ENCODE data around the gene NEDD9.

The NEDD9 gene

GRCh38 chr6:11171952-11172351 lies 60.5 kb downstream of the NEDD9 start:
- TF ChIP-seq, protein P1, sequence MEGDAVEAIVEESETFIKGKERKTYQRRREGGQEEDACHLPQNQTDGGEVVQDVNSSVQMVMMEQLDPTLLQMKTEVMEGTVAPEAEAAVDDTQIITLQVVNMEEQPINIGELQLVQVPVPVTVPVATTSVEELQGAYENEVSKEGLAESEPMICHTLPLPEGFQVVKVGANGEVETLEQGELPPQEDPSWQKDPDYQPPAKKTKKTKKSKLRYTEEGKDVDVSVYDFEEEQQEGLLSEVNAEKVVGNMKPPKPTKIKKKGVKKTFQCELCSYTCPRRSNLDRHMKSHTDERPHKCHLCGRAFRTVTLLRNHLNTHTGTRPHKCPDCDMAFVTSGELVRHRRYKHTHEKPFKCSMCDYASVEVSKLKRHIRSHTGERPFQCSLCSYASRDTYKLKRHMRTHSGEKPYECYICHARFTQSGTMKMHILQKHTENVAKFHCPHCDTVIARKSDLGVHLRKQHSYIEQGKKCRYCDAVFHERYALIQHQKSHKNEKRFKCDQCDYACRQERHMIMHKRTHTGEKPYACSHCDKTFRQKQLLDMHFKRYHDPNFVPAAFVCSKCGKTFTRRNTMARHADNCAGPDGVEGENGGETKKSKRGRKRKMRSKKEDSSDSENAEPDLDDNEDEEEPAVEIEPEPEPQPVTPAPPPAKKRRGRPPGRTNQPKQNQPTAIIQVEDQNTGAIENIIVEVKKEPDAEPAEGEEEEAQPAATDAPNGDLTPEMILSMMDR (IDR thresholded peaks at IDR 0.05) = no peak
- Histone ChIP-seq H3K27me3 (no peaks in the 10 kb centered on the region), H3K4me1 (ENCODE audit: control insufficient read depth in 1 of 2, insufficient read depth in 1 of 2, low read depth in 1 of 2, low read length in 1 of 2) (peaks cover 5% of the 10 kb centered on the region in 2 experiments)

GRCh38 chr6:11168091-11168635 lies 64.3 kb downstream of the NEDD9 start:
- Histone ChIP-seq H3K36me3 (no peaks in the 10 kb centered on the region), H3K4me1 (ENCODE audit: control insufficient read depth in 1 of 2, insufficient read depth in 1 of 2, low read depth in 1 of 2, low read length in 1 of 2) (peaks cover 5% of the 10 kb centered on the region in 2 experiments), H3K4me3 (ENCODE audit: low read depth in 1 of 2, low read length in 1 of 2) (no peak overlapping the region), H3K9me3 (no peaks in the 10 kb centered on the region), H3K27ac (no peak overlapping the region), H3K27me3 (no peaks in the 10 kb centered on the region)
- TF ChIP-seq, protein P1 (IDR thresholded peaks at IDR 0.05) = no peak

More at GRCh38 chr6:11171952-11172351, 60.5 kb downstream of the NEDD9 start:
- Histone ChIP-seq H3K4me3 (ENCODE audit: low read depth in 1 of 2, low read length in 1 of 2) (no peak overlapping the region), H3K36me3 (no peaks in the 10 kb centered on the region), H3K27ac (no peak overlapping the region), H3K9me3 (no peaks in the 10 kb centered on the region)

DNA sequence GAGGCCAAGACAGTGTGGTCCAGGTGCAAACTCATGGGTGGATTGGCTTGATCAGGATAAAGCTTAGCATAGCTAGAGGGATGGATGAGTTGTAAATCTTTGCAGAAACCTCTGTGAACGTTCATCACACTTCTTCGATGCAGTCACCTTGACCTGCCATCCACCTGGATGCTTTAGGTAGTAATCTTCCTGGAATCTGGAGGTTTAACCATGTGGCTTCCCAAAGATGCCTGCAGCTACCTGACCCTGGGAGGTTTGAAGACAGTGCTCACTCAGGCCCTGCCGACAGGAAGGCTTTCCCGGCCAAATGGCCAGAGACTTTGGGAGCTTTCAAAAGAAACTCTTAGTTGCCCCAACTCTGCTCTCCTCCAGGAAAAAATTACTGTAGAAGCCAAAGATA lies 65.5 kb downstream of the NEDD9 start:
- Histone ChIP-seq H3K27ac (no peak overlapping the region), H3K36me3 (no peaks in the 10 kb centered on the region), H3K4me1 (ENCODE audit: control insufficient read depth in 1 of 2, insufficient read depth in 1 of 2, low read depth in 1 of 2, low read length in 1 of 2) (no peaks in the 10 kb centered on the region), H3K27me3 (no peaks in the 10 kb centered on the region), H3K9me3 (no peaks in the 10 kb centered on the region), H3K4me3 (ENCODE audit: low read depth in 1 of 2, low read length in 1 of 2) (no peak overlapping the region)
- TF ChIP-seq, protein P1 (IDR thresholded peaks at IDR 0.05) = no peak

DNA sequence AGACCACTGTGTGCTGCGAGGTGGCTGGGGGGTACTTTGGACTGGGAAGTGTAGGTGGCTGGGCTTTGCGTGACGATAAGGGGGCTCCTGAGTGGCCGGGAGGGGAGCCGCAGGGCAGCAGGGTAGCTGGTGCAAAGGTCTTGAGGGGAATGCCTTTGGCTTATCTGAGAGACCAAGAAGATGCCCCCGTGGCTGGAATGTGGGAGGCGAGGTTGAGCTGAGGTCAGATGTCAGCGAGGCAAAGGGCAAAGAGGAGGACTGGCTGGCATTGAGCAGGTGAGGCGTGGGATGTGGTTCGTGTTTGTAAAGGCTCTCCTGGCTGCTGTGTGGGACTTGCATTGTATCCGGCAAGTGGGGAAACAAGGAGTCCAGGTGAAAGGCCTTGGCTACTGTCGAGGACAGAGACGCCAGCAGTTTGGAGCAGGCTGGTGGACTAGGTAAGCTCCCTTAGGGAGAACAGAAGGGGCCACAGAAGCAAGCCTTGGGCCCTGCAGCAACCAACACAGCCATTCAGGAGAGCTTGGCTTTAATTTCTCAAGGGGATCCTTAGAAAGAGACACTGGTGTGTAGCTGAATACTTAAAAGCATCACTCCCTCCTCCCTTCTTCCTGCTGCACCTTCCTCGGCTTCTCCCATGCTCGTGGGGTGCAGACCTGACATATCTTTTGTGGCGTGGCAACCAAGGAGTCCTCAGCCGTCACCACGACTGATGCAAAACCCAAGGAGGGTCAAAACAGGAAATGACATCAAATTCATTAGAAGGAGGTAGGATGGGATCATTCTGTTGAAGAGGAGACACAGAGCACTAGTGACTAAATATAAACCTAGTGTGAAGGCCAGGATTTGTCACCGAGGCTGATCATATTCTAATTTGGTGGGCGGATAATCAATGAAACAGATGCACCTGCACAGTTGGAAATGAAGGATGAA lies 67.5 kb downstream of the NEDD9 start:
- TF ChIP-seq, protein P1 (IDR thresholded peaks at IDR 0.05) = no peak
- Histone ChIP-seq H3K4me3 (ENCODE audit: low read depth in 1 of 2, low read length in 1 of 2) (no peak overlapping the region), H3K36me3 (no peaks in the 10 kb centered on the region), H3K27me3 (no peaks in the 10 kb centered on the region), H3K27ac (no peak overlapping the region), H3K9me3 (no peaks in the 10 kb centered on the region), H3K4me1 (ENCODE audit: control insufficient read depth in 1 of 2, insufficient read depth in 1 of 2, low read depth in 1 of 2, low read length in 1 of 2) (no peaks in the 10 kb centered on the region)

DNA sequence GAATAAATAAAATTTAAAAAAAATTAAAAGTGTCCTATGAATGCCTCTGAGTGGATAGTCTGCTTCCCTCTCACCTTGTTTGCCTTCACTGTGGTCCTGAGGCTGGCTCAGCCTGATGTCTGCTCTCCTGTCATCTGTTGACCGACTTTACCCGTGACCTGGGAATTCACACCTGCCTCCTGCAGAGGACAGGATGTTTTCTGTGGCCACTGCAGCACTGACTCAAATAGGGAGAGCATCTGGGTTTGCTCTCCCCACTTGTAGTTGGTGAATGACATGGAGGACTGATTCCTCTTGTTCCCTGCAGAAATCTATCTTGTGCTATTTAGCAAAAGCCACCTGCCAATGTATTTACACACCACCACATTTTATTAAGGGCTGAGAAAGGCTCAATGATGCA lies 68.5 kb downstream of the NEDD9 start:
- no peaks in the 10 kb centered on the region for H3K9me3 ChIP-seq
- H3K27ac ChIP-seq = no peak overlapping the region
- TF ChIP-seq, protein P1 (IDR thresholded peaks at IDR 0.05) = no peak
- H3K4me1 ChIP-seq (ENCODE audit: control insufficient read depth in 1 of 2, insufficient read depth in 1 of 2, low read depth in 1 of 2, low read length in 1 of 2) = no peaks in the 10 kb centered on the region
- no peaks in the 10 kb centered on the region for H3K36me3 ChIP-seq
- no peaks in the 10 kb centered on the region for H3K27me3 ChIP-seq
- H3K4me3 ChIP-seq (ENCODE audit: low read depth in 1 of 2, low read length in 1 of 2) = no peak overlapping the region
